Panc1 (cell line): ENCODE results near the gene TAPBP.

Source experiments
- POLR2AphosphoS5 ChIP-seq: IDR thresholded peaks from 2 replicates; pipeline ENCODE4 v1.6.1; 2012; ENCODE audit warnings: mild to moderate bottlenecking, low read depth, low read length, moderate library complexity
- REST ChIP-seq, 2 experiments: IDR thresholded peaks; 2 replicates each; pipeline ENCODE4 v1.6.1; 2011 to 2012; ENCODE audit warnings: low read depth in 2 of 2, control low read depth in 1 of 2, low read length in 1 of 2, mild to moderate bottlenecking in 1 of 2, moderate library complexity in 1 of 2; ENCODE audit not compliant: insufficient read depth in 1 of 2
- SIN3A ChIP-seq: IDR thresholded peaks from 2 replicates; pipeline ENCODE4 v1.6.1; 2012; ENCODE audit warnings: low read depth, mild to moderate bottlenecking, low read length, moderate library complexity, borderline replicate concordance; ENCODE audit not compliant: insufficient read depth
- TCF7L2 ChIP-seq: IDR thresholded peaks from 2 replicates; pipeline ENCODE4 v1.6.1; 2011; ENCODE audit warnings: mild to moderate bottlenecking, low read depth, low read length, inconsistent platforms
- TF ChIP-seq, protein P1 (sequence below): fragments of 450-650 bp; IDR thresholded peaks from 2 replicates; pipeline ENCODE4 v1.5.1; 2017; ENCODE audit warnings: mild to moderate bottlenecking

- no peak for TF ChIP-seq POLR2AphosphoS5
- TF ChIP-seq, protein P1, sequence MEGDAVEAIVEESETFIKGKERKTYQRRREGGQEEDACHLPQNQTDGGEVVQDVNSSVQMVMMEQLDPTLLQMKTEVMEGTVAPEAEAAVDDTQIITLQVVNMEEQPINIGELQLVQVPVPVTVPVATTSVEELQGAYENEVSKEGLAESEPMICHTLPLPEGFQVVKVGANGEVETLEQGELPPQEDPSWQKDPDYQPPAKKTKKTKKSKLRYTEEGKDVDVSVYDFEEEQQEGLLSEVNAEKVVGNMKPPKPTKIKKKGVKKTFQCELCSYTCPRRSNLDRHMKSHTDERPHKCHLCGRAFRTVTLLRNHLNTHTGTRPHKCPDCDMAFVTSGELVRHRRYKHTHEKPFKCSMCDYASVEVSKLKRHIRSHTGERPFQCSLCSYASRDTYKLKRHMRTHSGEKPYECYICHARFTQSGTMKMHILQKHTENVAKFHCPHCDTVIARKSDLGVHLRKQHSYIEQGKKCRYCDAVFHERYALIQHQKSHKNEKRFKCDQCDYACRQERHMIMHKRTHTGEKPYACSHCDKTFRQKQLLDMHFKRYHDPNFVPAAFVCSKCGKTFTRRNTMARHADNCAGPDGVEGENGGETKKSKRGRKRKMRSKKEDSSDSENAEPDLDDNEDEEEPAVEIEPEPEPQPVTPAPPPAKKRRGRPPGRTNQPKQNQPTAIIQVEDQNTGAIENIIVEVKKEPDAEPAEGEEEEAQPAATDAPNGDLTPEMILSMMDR, result no peak
- no peak for TF ChIP-seq SIN3A
- TF ChIP-seq TCF7L2, result no peak
- no peak for TF ChIP-seq REST (IDR thresholded peaks at IDR 0.05; ENCODE audit: insufficient read depth in 1 of 2, low read depth in 2 of 2, low read length in 1 of 2)
These were observed 45.5 kb upstream of the TAPBP start for GRCh38 chr6:33359331-33359730.
